OCI-LY7 (cell line): ENCODE data around the gene HIGD2A.

Experiments used
- CTCF ChIP-seq: fragments of 200-600 bp; sonication (generic); conservative IDR thresholded peaks from 2 replicates; pipeline ENCODE4 v1.5.1; 2014; ENCODE audit warnings: mild to moderate bottlenecking, antibody characterized with exemption, low read length, moderate library complexity, mixed read lengths
- EZH2phosphoT487 ChIP-seq: fragments of 200-600 bp; sonication (generic); IDR thresholded peaks from 2 replicates; pipeline ENCODE4 v1.6.1; 2018; ENCODE audit warnings: low read depth, borderline replicate concordance, mild to moderate bottlenecking, mixed run types, antibody characterized with exemption, low read length, moderate library complexity, mixed read lengths

DNA sequence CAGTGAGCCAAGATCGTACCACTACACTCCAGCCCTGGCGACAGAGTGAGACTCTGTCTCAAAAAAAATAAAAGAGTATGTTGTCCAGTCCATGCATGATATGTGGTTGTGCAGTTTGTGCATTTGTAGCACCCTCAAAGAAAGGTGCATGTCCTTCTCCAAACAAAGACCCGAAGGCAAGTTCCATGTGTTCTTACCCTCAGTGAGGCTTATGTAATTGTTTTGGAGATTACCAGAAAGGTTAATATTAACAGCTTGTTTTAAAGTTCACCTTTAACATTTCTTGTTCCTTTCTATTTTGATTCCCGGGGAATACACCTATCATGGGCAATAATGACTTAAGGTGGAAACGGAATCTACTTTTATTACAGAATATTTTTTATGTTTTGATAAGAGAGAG is 49.2 kb upstream of the HIGD2A start:
- TF ChIP-seq CTCF = no peak
- no peak for TF ChIP-seq EZH2phosphoT487
